Fibroblast of lung (primary cell): ENCODE data around the gene GPC5.

ENCODE experiments used
- CTCF ChIP-seq, 2 donors: IDR thresholded peaks in 1 of 2; conservative IDR thresholded peaks in 1 of 2; 1 replicate in 1 of 2; 2 replicates in 1 of 2; pipeline ENCODE4 v1.5.1; 2011 to 2012; ENCODE audit warnings: low read length in 2 of 2, control low read depth in 1 of 2, inconsistent platforms in 1 of 2, low read depth in 1 of 2, mild to moderate bottlenecking in 1 of 2
- EZH2 ChIP-seq: IDR thresholded peaks from 2 replicates; pipeline ENCODE4 v1.5.1; 2012; ENCODE audit warnings: low read length, control low read depth, mild to moderate bottlenecking; ENCODE audit errors: missing control alignments

GRCh38 chr13:91620670-91621141 is 222.3 kb downstream of the GPC5 start:
- no peak for TF ChIP-seq CTCF (conservative IDR thresholded peaks at IDR 0.05 in 1 of 2, IDR thresholded peaks at IDR 0.05 in 1 of 2; ENCODE audit: low read depth in 1 of 2, low read length in 2 of 2)
- no peak for TF ChIP-seq EZH2
